Measurements from ENCODE around the gene TAF4.

Gene TAF4

DNA sequence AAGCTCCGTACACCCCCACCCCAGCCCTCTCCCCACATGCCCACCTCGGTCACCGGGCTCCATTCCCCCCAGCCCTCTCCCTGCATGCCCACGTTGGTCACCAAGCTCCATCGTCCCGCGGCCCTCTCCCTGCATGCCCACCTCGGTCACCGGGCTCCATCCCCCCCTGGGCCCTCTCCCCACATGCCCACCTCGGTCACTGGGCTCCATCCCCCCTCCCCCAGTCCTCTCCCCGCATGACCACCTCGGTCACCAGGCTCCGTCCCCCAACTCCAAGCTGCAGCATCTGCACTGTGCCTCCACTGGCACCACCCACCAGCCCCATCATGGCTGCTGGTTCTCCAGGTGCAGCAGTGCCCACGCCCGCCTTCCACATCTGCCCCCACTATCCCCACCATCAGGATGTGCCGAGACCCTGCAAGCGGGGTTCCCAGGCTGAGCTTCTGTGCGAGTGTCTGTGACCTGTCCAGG lies 16.8 kb downstream of the TAF4 start:
- ChIA-PET CTCF (interaction anchor here (1.0 to 1.5 kb wide), 2 partner anchors 10 to 23 kb away, joined by 3 read pairs; no protein-coding TSS in a partner anchor), POLR2A (no interaction called here)
- peaks cover 0 to 24% (median 19%) of the 10 kb centered on the region in 4 experiments for H3K4me1 ChIP-seq (ENCODE audit: control extremely low read depth in 1 of 4, control insufficient read depth in 4 of 4, insufficient read depth in 4 of 4, low read length in 3 of 4)
- H3K9me3 ChIP-seq (ENCODE audit: control extremely low read depth in 1 of 5, control insufficient read depth in 4 of 5, insufficient read depth in 2 of 5, low read depth in 1 of 5, low read length in 4 of 5), result no peaks in the 10 kb centered on the region
- H3K27me3 ChIP-seq (replicated peaks in 2 of 5; ENCODE audit: control insufficient read depth in 4 of 5, insufficient read depth in 5 of 5, low read length in 4 of 5), result no peaks in the 10 kb centered on the region
- H3K4me3 ChIP-seq (ENCODE audit: control insufficient read depth in 1 of 7, extremely low read depth in 1 of 7, insufficient read depth in 4 of 7, low read depth in 2 of 7, low read length in 6 of 7), result no peak overlapping the region
- no peak for DNase-seq
- peaks cover 0 to 5% (median 0%) of the 10 kb centered on the region in 4 experiments for H3K36me3 ChIP-seq (ENCODE audit: control insufficient read depth in 4 of 4, insufficient read depth in 4 of 4, low read length in 3 of 4)
- H3K27ac ChIP-seq (ENCODE audit: insufficient read depth in 1 of 2, low read depth in 1 of 2, low read length in 2 of 2, poor library complexity in 1 of 2, severe bottlenecking in 2 of 2), result no peak overlapping the region
- WGBS (ENCODE audit: insufficient coverage), result 89% methylated on average over 8 of the region's 18 CpGs

DNA sequence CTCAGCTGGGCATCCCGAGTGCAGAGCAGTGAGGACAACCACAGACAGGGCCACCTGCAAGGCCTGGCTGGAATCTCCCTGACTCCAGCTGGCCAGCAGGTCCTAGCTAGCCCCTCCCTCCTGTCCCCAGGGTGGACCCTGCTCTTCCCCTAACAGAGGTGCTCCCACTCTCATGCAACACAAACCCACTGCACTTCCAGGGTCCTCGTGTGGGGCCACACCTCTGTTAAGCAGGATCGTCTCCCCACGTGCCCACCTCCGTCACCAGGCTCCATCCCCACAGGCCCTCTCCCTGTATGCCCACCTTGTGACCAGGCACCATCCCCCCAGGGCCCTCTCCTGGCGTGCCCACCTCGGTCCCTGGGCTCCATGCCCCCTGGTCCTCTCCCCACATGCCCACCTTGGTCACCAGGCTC lies 17.3 kb downstream of the TAF4 start:
- no peak for DNase-seq
- no peak overlapping the region for H3K27ac ChIP-seq (ENCODE audit: insufficient read depth in 1 of 2, low read depth in 1 of 2, low read length in 2 of 2, poor library complexity in 1 of 2, severe bottlenecking in 2 of 2)
- H3K27me3 ChIP-seq (replicated peaks in 2 of 5; ENCODE audit: control insufficient read depth in 4 of 5, insufficient read depth in 5 of 5, low read length in 4 of 5), result no peaks in the 10 kb centered on the region
- ChIA-PET CTCF (interaction anchor here (1.0 to 1.5 kb wide), 3 partner anchors 9 to 22 kb away, joined by 3 read pairs; no protein-coding TSS in a partner anchor), POLR2A (no interaction called here)
- no peak overlapping the region for H3K4me3 ChIP-seq (ENCODE audit: control insufficient read depth in 1 of 7, extremely low read depth in 1 of 7, insufficient read depth in 4 of 7, low read depth in 2 of 7, low read length in 6 of 7)
- peaks cover 0 to under 1% (median 0%) of the 10 kb centered on the region in 4 experiments for H3K36me3 ChIP-seq (ENCODE audit: control insufficient read depth in 4 of 4, insufficient read depth in 4 of 4, low read length in 3 of 4)
- peaks cover 0 to 24% (median 19%) of the 10 kb centered on the region in 4 experiments for H3K4me1 ChIP-seq (ENCODE audit: control extremely low read depth in 1 of 4, control insufficient read depth in 4 of 4, insufficient read depth in 4 of 4, low read length in 3 of 4)
- H3K9me3 ChIP-seq (ENCODE audit: control extremely low read depth in 1 of 5, control insufficient read depth in 4 of 5, insufficient read depth in 2 of 5, low read depth in 1 of 5, low read length in 4 of 5), result no peaks in the 10 kb centered on the region
- WGBS (ENCODE audit: insufficient coverage), result 100% methylated on average over 7 of the region's 7 CpGs

DNA sequence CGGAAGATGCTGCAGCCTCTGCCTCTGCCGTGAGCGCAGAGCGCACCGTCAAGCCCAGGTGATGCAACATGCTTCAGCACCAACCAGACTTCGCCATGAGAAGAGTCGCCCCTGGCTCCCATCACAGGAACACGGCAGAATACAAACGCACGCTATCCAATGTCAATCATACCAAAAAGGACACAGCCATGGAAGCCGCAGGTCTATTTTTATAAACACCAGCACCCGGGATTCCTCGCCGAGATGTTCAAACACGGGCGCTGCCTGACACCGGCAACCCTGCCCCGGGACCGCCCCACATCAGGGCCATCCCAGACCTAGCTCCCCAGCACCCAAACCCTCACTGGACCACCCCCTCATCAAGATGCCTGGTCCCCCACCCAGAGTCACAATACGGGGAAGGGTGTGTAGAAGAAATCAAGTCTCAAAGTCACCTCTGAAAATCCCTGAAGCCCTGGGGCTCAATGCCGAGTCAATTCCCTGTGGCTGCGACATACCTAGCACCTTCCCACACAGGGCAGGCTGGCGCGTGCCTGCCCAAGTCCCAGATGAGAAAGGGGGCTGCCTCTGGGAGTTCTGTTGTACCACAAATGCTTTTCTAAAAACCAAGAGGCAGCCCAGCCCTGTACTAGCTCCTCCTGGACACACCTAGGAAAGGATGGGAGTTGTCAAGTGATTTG lies 17.9 kb downstream of the TAF4 start:
- H3K36me3 ChIP-seq (ENCODE audit: control insufficient read depth in 4 of 4, insufficient read depth in 4 of 4, low read length in 3 of 4), result no peaks in the 10 kb centered on the region
- WGBS (ENCODE audit: insufficient coverage), result 98% methylated on average over 20 of the region's 24 CpGs
- ChIA-PET CTCF (interaction anchor here (0.5 to 1.5 kb wide), 3 partner anchors 9 to 25 kb away, joined by 3 read pairs; no protein-coding TSS in a partner anchor), POLR2A (no interaction called here)
- DNase-seq, result no peak
- H3K4me1 ChIP-seq (ENCODE audit: control extremely low read depth in 1 of 4, control insufficient read depth in 4 of 4, insufficient read depth in 4 of 4, low read length in 3 of 4), result peaks cover 0 to 24% (median 15%) of the 10 kb centered on the region in 4 experiments
- H3K27me3 ChIP-seq (replicated peaks in 2 of 5; ENCODE audit: control insufficient read depth in 4 of 5, insufficient read depth in 5 of 5, low read length in 4 of 5), result no peaks in the 10 kb centered on the region
- no peak overlapping the region for H3K27ac ChIP-seq (ENCODE audit: insufficient read depth in 1 of 2, low read depth in 1 of 2, low read length in 2 of 2, poor library complexity in 1 of 2, severe bottlenecking in 2 of 2)
- H3K4me3 ChIP-seq (ENCODE audit: control insufficient read depth in 1 of 7, extremely low read depth in 1 of 7, insufficient read depth in 4 of 7, low read depth in 2 of 7, low read length in 6 of 7), result no peak overlapping the region
- H3K9me3 ChIP-seq (ENCODE audit: control extremely low read depth in 1 of 5, control insufficient read depth in 4 of 5, insufficient read depth in 2 of 5, low read depth in 1 of 5, low read length in 4 of 5), result no peaks in the 10 kb centered on the region

- ChIA-PET CTCF (interaction anchor here (0.8 kb wide), 1 partner anchor 21 kb away, joined by 3 read pairs; no protein-coding TSS in a partner anchor), POLR2A (no interaction called here)
- Histone ChIP-seq H3K27ac (ENCODE audit: insufficient read depth in 1 of 2, low read depth in 1 of 2, low read length in 2 of 2, poor library complexity in 1 of 2, severe bottlenecking in 2 of 2) (no peak overlapping the region), H3K27me3 (replicated peaks in 2 of 5; ENCODE audit: control insufficient read depth in 4 of 5, insufficient read depth in 5 of 5, low read length in 4 of 5) (no peaks in the 10 kb centered on the region), H3K36me3 (ENCODE audit: control insufficient read depth in 4 of 4, insufficient read depth in 4 of 4, low read length in 3 of 4) (peaks cover 0 to 6% (median 0%) of the 10 kb centered on the region in 4 experiments), H3K4me1 (ENCODE audit: control extremely low read depth in 1 of 4, control insufficient read depth in 4 of 4, insufficient read depth in 4 of 4, low read length in 3 of 4) (peaks cover 0 to 15% (median 9%) of the 10 kb centered on the region in 4 experiments), H3K4me3 (ENCODE audit: control insufficient read depth in 1 of 7, extremely low read depth in 1 of 7, insufficient read depth in 4 of 7, low read depth in 2 of 7, low read length in 6 of 7) (no peak overlapping the region), H3K9me3 (ENCODE audit: control extremely low read depth in 1 of 5, control insufficient read depth in 4 of 5, insufficient read depth in 2 of 5, low read depth in 1 of 5, low read length in 4 of 5) (no peaks in the 10 kb centered on the region)
- 98% methylated on average over 15 of the region's 15 CpGs for WGBS (ENCODE audit: insufficient coverage)
- no peak for DNase-seq
Measured at GRCh38 chr20:62046431-62046830, 19.2 kb downstream of the TAF4 start.

DNA sequence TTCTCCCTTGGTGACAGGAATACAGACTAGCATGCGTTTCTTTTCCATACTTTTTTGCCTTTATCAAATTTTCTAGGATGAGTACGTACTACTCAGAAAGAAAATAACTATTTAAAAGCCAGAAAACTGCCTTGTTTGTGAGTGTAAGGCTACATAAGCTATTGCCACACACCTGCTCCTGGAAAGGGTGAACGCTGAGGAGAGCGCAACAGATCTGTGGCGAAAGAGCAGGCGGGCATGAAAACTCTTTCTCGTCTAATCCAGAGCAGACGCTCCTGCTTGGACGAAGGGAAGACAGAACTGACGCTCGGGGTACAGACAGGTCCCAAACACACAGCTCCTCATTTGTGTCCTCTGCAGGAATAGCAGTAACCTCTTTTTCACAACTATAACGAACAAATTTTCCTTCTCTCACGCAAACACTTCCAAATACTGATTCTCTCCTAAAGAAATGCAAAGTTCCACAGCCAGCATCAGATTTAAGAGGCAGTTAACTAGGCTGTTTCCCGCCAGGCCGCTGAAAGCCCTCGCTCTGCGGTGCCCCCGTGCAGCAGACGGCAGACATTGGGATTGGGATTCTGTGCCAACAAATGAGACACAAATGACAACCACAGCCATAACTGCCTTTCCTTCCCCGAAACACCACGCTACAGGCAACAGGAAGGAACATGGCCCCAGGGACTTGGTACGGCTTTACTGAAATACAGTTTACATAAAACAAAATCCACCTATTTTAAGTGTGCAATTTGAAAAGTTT lies 20.0 kb downstream of the TAF4 start:
- 89% methylated on average over 18 of the region's 22 CpGs for WGBS (ENCODE audit: insufficient coverage)
- H3K27ac ChIP-seq (ENCODE audit: insufficient read depth in 1 of 2, low read depth in 1 of 2, low read length in 2 of 2, poor library complexity in 1 of 2, severe bottlenecking in 2 of 2), result no peak overlapping the region
- peaks cover 0 to 6% (median 0%) of the 10 kb centered on the region in 4 experiments for H3K36me3 ChIP-seq (ENCODE audit: control insufficient read depth in 4 of 4, insufficient read depth in 4 of 4, low read length in 3 of 4)
- H3K27me3 ChIP-seq (replicated peaks in 2 of 5; ENCODE audit: control insufficient read depth in 4 of 5, insufficient read depth in 5 of 5, low read length in 4 of 5), result no peaks in the 10 kb centered on the region
- H3K9me3 ChIP-seq (ENCODE audit: control extremely low read depth in 1 of 5, control insufficient read depth in 4 of 5, insufficient read depth in 2 of 5, low read depth in 1 of 5, low read length in 4 of 5), result no peaks in the 10 kb centered on the region
- ChIA-PET CTCF (interaction anchor here (0.8 kb wide), 1 partner anchor 20 kb away, joined by 3 read pairs; no protein-coding TSS in a partner anchor), POLR2A (no interaction called here)
- peaks cover 0 to 8% (median 3%) of the 10 kb centered on the region in 4 experiments for H3K4me1 ChIP-seq (ENCODE audit: control extremely low read depth in 1 of 4, control insufficient read depth in 4 of 4, insufficient read depth in 4 of 4, low read length in 3 of 4)
- DNase-seq, result no peak
- no peak overlapping the region for H3K4me3 ChIP-seq (ENCODE audit: control insufficient read depth in 1 of 7, extremely low read depth in 1 of 7, insufficient read depth in 4 of 7, low read depth in 2 of 7, low read length in 6 of 7)

- POLR2A ChIA-PET, result no interaction called here
Measured at GRCh38 chr20:62045118-62045517, 20.6 kb downstream of the TAF4 start.

GRCh38 chr20:62044631-62045030 lies 21.1 kb downstream of the TAF4 start:
- no peak overlapping the region for H3K27ac ChIP-seq (ENCODE audit: insufficient read depth in 1 of 2, low read depth in 1 of 2, low read length in 2 of 2, poor library complexity in 1 of 2, severe bottlenecking in 2 of 2)
- H3K27me3 ChIP-seq (replicated peaks in 2 of 5; ENCODE audit: control insufficient read depth in 4 of 5, insufficient read depth in 5 of 5, low read length in 4 of 5), result no peaks in the 10 kb centered on the region
- no peak for DNase-seq
- ChIA-PET POLR2A (no interaction called here), CTCF (no interaction called here)
- peaks cover 0 to 6% (median 2%) of the 10 kb centered on the region in 4 experiments for H3K4me1 ChIP-seq (ENCODE audit: control extremely low read depth in 1 of 4, control insufficient read depth in 4 of 4, insufficient read depth in 4 of 4, low read length in 3 of 4)
- peaks cover 0 to 6% (median 0%) of the 10 kb centered on the region in 4 experiments for H3K36me3 ChIP-seq (ENCODE audit: control insufficient read depth in 4 of 4, insufficient read depth in 4 of 4, low read length in 3 of 4)
- H3K9me3 ChIP-seq (ENCODE audit: control extremely low read depth in 1 of 5, control insufficient read depth in 4 of 5, insufficient read depth in 2 of 5, low read depth in 1 of 5, low read length in 4 of 5), result no peaks in the 10 kb centered on the region
- 80% methylated on average over 5 of the region's 6 CpGs for WGBS (ENCODE audit: insufficient coverage)
- no peak overlapping the region for H3K4me3 ChIP-seq (ENCODE audit: control insufficient read depth in 1 of 7, extremely low read depth in 1 of 7, insufficient read depth in 4 of 7, low read depth in 2 of 7, low read length in 6 of 7)

More at GRCh38 chr20:62045118-62045517, 20.6 kb downstream of the TAF4 start:
- peaks cover 0 to 6% (median 0%) of the 10 kb centered on the region in 4 experiments for H3K36me3 ChIP-seq (ENCODE audit: control insufficient read depth in 4 of 4, insufficient read depth in 4 of 4, low read length in 3 of 4)
- peaks cover 0 to 6% (median 2%) of the 10 kb centered on the region in 4 experiments for H3K4me1 ChIP-seq (ENCODE audit: control extremely low read depth in 1 of 4, control insufficient read depth in 4 of 4, insufficient read depth in 4 of 4, low read length in 3 of 4)
- H3K9me3 ChIP-seq (ENCODE audit: control extremely low read depth in 1 of 5, control insufficient read depth in 4 of 5, insufficient read depth in 2 of 5, low read depth in 1 of 5, low read length in 4 of 5), result no peaks in the 10 kb centered on the region
- no peak for DNase-seq
- no peak overlapping the region for H3K27ac ChIP-seq (ENCODE audit: insufficient read depth in 1 of 2, low read depth in 1 of 2, low read length in 2 of 2, poor library complexity in 1 of 2, severe bottlenecking in 2 of 2)
- over 99% methylated on average over 20 of the region's 20 CpGs for WGBS (ENCODE audit: insufficient coverage)
- CTCF ChIA-PET, result no interaction called here
- H3K4me3 ChIP-seq (ENCODE audit: control insufficient read depth in 1 of 7, extremely low read depth in 1 of 7, insufficient read depth in 4 of 7, low read depth in 2 of 7, low read length in 6 of 7), result no peak overlapping the region
- H3K27me3 ChIP-seq (replicated peaks in 2 of 5; ENCODE audit: control insufficient read depth in 4 of 5, insufficient read depth in 5 of 5, low read length in 4 of 5), result no peaks in the 10 kb centered on the region

Data from common myeloid progenitor, CD34-positive (primary cell).